Mesenteric fat pad (tissue), 1 donor: ENCODE measurements around the gene STT3A. TPM values are rescaled to one million over a fixed set of nuclear protein-coding genes. Genes with fewer than 3 reads are reported as not detected.

ENCODE experiments used
- DNase-seq: peaks from one replicate; pipeline ENCODE4 v3.0.0-alpha.2; 2020; ENCODE audit warnings: low spot score
- total RNA-seq: library from RNA; stranded (reverse); fragmentation: NEBNext Ultra II Directional; extraction: Animal tissue kit (Norgen Biotek cat#: 25700); gene quantifications from one replicate; pipeline ENCODE4 v1.2.1, GENCODE V29; 2021
- donor health status: DM: yes; HTN: yes; CAD: no.

Gene STT3A
- total RNA-seq, 1 donor from 2014 or later = 106 TPM

- DNase-seq = no peak
Measured at GRCh38 chr11:125587480-125587879, 5.2 kb upstream of the STT3A start.

GRCh38 chr11:125588505-125588904 lies 4.1 kb upstream of the STT3A start:
- no peak for DNase-seq

- DNase-seq = no peak
Measured at GRCh38 chr11:125591649-125592304, 875 bp upstream of the STT3A start.

GRCh38 chr11:125593114-125593820 lies 615 bp downstream of the STT3A start:
- DNase-seq = no peak

GRCh38 chr11:125594958-125595357 lies 2.3 kb downstream of the STT3A start:
- DNase-seq = no peak

GRCh38 chr11:125600663-125601062 lies 8.0 kb downstream of the STT3A start:
- no peak for DNase-seq

GRCh38 chr11:125603207-125603606 lies 10.6 kb downstream of the STT3A start:
- no peak for DNase-seq

GRCh38 chr11:125605417-125605816 lies 12.8 kb downstream of the STT3A start:
- no peak for DNase-seq

- DNase-seq = no peak
Measured at GRCh38 chr11:125609545-125609944, 16.9 kb downstream of the STT3A start.

GRCh38 chr11:125618383-125618782 lies 25.7 kb downstream of the STT3A start:
- DNase-seq = no peak

- no peak for DNase-seq
Measured at GRCh38 chr11:125621995-125622394, 29.3 kb downstream of the STT3A start.

GRCh38 chr11:125623064-125623463 lies 30.4 kb downstream of the STT3A start:
- no peak for DNase-seq

- no peak for DNase-seq
Measured at GRCh38 chr11:125624756-125625213, 32.1 kb downstream of the STT3A start, which contains the start of gene CHEK1. TSS of gene CHEK1 (plus strand) at chr11:125625163. CDS start at chr11:125626769, 1,606 bp downstream.

- DNase-seq = no peak
Measured at GRCh38 chr11:125625225-125625629, 32.6 kb downstream of the STT3A start.

- DNase-seq = peak; percentile 92
Measured at GRCh38 chr11:125625630-125626287, 33.1 kb downstream of the STT3A start.

- no peak for DNase-seq
Measured at GRCh38 chr11:125626288-125626950, 33.8 kb downstream of the STT3A start.

- DNase-seq = no peak
Measured at GRCh38 chr11:125627236-125627910, 34.7 kb downstream of the STT3A start.

- DNase-seq = no peak
Measured at GRCh38 chr11:125637840-125638239, 45.2 kb downstream of the STT3A start.

GRCh38 chr11:125638315-125638714 lies 45.7 kb downstream of the STT3A start:
- DNase-seq = no peak

- DNase-seq = no peak
Measured at GRCh38 chr11:125645871-125646270, 53.2 kb downstream of the STT3A start.
